ENCODE results near the gene ARHGAP27.
A peak's percentile ranks its signal among the peaks of the same experiment; 100 is the strongest.
"Not testable (repeated sequence)": the region's sequence is repeated elsewhere in the genome, so short reads cannot be mapped to it uniquely, and the experiment has no call there.

Gene ARHGAP27

GRCh38 chr17:45363498-45363897, 69.2 kb downstream of the ARHGAP27 start:
- DNase-seq (no peak), ATAC-seq (no peak)

DNA sequence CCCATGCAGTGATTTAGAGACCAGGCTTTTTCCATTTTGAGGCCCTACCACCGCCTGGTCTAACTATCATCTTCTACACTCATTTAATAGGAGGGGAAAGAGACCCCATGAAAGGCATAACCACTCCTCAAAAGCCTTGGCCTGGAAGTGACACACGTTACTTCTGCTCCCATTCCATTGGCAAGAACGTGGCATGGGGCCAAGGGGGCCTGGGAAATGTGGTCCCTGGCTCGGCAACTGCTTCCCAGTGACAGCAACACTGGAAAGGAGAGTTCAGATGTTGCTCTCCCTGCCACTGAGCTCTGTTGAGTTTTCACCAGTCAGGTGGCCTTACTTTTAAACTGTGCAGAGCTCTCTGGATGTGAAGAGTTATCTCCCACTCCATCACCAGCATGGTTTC, 70.7 kb downstream of the ARHGAP27 start:
- no peak for DNase-seq
- ATAC-seq, result no peak

DNA sequence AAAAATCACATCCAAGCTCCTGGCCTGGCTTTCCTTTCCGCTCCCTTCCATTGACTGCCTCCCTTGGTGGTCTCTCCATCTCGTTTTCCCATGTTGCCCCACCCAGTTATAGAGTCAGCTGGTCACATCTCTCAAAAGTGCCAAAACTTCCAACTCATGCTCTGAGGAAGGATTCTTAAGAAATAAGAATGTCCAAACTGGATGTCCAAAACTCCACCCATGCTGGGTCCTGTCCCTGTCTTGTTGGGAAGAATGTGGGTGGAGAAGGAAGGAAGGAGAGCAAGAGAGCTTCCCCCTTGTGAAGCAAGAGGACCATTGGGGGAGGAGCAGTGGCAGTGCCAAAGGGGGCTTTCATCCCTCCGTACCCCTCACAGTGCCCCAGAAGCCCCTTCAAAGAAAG, 71.2 kb downstream of the ARHGAP27 start:
- ATAC-seq, result no peak
- no peak for DNase-seq

- DNase-seq, result no peak
- ATAC-seq, result no peak
These were observed 75.2 kb downstream of the ARHGAP27 start for GRCh38 chr17:45357364-45357997.

- DNase-seq, result no peak
- ATAC-seq, result no peak
These were observed 77.6 kb downstream of the ARHGAP27 start for GRCh38 chr17:45355087-45355486.

- peak; percentile 99 for ATAC-seq
These were observed 79.6 kb downstream of the ARHGAP27 start for GRCh38 chr17:45353043-45353442.

DNA sequence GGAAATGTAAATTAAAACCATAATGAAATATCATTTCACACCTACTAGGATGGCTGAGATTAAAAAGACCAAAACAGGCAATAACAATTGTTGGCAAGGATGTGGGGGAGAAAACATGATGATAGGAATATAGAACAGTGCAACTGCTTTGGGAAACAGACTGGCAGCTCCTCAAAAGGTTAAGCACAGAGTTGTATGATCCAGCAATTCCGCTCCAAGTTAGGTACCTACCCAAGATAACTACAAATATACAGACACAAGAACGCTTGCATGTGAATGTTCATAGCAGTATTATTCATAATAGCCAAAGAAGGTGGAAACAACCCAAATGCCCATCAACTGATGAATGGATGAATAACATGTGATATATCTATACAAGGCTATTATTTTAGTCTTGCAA, 80.8 kb downstream of the ARHGAP27 start:
- ATAC-seq (no peak), DNase-seq (no peak)

More at GRCh38 chr17:45353043-45353442, 79.6 kb downstream of the ARHGAP27 start:
- peak; percentile 65 for DNase-seq

- ATAC-seq (no peak), DNase-seq (no peak)
These were observed 85.2 kb downstream of the ARHGAP27 start for GRCh38 chr17:45347444-45347843.

DNA sequence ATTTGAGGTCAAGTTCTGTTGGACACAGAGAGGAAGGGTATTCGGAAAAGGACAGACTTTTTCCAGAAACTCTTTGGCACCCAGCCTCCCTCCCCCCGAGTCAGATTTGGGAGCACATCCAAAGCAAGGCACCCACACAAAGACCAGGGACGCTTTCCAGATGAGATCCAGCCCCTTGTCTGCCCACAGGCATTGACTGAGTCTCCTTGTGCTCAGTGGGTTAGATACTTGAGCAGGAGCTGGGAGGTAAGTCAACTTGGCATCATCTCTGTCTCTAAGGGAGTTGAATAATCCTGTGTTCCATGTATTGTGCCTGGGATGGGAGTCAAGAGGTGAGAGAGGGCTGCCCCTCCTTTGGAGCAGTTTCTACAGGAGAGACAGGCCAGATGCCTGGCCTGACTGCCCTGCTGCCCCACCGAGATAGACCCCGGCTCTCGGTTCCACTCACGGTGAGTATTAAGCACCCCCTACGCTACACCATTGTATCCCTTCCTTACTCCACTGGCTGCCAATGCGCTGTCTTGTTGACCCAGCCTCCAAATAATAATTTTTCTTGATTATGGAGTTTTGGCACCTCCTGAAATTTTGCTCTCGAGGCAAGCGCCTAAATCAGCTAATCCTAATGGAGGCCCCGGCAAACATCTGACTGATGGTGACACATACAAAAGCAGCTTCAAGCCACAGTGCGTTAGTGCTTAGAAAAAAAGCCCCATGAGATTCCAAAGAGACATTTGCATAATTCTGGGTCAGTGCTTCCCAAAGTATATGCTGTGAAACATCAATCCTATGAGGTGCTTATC, 86.3 kb downstream of the ARHGAP27 start:
- ATAC-seq, result no peak
- no peak for DNase-seq

DNA sequence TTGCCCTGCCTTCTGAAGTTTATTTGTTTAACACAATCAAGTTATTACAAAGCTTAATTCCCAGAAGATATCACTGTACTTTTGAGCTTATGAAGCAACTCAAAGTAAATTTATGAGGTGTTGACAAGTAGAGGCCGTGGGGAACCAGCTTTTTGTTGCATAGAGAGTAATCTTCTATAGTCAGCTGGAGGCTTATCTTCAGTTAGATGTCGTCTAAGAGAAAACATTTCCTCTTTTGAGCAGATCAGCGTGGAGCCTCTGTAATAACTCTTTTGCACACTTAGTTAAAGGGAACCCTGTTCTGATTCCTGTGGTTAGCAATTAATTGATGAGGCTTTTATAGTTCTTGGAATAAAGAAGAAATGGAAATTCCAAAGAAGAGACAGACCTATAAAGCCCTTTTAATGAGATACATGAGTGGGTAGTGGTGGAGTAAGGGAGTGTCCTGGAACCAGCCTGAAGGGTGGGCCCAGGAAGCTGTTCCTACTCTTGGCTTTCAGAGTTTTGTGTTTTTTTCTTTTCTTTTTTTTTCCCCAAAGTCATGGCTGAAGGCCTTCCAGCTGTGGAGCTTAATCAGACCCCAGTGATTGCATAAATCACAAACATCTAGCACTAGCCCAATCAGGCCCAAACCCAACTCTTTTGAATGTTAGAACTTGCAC, 87.0 kb downstream of the ARHGAP27 start:
- DNase-seq (no peak), ATAC-seq (no peak)

GRCh38 chr17:45345246-45345553, 87.5 kb downstream of the ARHGAP27 start:
- no peak for ATAC-seq
- DNase-seq, result no peak

DNA sequence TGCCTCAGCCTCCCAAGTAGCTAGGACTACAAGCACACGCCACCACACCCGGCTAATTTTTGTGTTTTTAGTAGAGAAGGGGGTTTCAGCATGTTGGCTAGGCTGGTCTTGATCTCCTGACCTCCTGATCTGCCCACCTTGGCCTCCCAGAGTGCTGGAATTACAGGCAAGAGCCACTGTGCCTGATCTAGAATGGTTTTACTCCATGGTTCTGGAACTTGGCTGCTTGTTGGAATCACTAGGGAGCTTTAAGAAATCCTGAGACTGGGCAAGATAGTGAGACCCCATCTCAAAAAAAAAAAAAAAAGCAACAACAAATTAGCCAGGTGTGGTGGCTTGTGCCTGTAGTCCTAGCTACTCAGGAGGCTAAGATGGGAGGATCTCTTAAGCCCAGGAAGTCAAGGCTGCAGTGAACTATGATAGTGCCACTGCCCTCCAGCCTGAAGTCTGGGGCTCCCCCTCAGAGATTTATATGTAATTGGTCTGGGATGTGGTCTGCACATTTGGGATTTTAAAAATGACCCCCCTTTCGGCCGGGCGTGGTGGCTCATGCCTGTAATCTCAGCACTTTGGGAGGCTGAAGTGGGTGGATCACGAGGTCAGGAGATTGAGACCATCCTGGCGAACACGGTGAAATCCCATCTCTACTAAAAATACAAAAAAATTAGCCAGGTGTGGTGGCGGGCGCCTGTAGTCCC, 88.6 kb downstream of the ARHGAP27 start:
- not testable (repeated sequence) for ATAC-seq

More for the DNA sequence above, 88.6 kb downstream of the ARHGAP27 start:
- not testable (repeated sequence) for DNase-seq

Measured in stimulated activated naive CD8-positive, alpha-beta T cell treated with anti-CD3 and anti-CD28 coated beads, Interleukin-15, Interleukin-2, amounts not matched to agents 100 U/mL and 50 U/mL, for 24 hours (primary cell).